Measurements from ENCODE around the gene FBLN2. TPM values are rescaled to one million over a fixed set of nuclear protein-coding genes. Genes with fewer than 3 reads are reported as not detected.
"Not testable (repeated sequence)": the region's sequence is repeated elsewhere in the genome, so short reads cannot be mapped to it uniquely, and the experiment has no call there.

The FBLN2 gene
- total RNA-seq (1 to 10 TPM; 4.4 to 9.1 TPM), polyA plus RNA-seq (1 to 10 TPM; 1.3 to 4.3 TPM)

- TF ChIP-seq SP1 (IDR thresholded peaks at IDR 0.05): no peak
- TF ChIP-seq MAX (IDR thresholded peaks at IDR 0.05): no peak
- no peak for TF ChIP-seq RAD21 (IDR thresholded peaks at IDR 0.05)
- TF ChIP-seq NR2F2 (IDR thresholded peaks at IDR 0.05): no peak
- no peak for TF ChIP-seq EGR1 (IDR thresholded peaks at IDR 0.05; ENCODE audit: low read depth in 2 of 2)
- TF ChIP-seq CTCF (IDR thresholded peaks at IDR 0.05; ENCODE audit: low read depth, low read length, missing input control): no peak
- TF ChIP-seq YY1 (IDR thresholded peaks at IDR 0.05): no peak
- TF ChIP-seq GABPA (IDR thresholded peaks at IDR 0.05 in 1 of 2, conservative IDR thresholded peaks at IDR 0.05 in 1 of 2): no peak
- TF ChIP-seq TAF1 (conservative IDR thresholded peaks at IDR 0.05): no peak
- Histone ChIP-seq H3K27me3 (ENCODE audit: control insufficient read depth in 4 of 4, insufficient read depth in 4 of 4, low read length in 3 of 4) (peaks cover 2 to 11% (median 6%) of the 10 kb centered on the region in 4 donors), H3K9ac (ENCODE audit: low read depth in 1 of 2, low read length in 2 of 2) (no peak within 1 kb of the TSS), H3K36me3 (ENCODE audit: control insufficient read depth in 4 of 4, insufficient read depth in 3 of 4, low read depth in 1 of 4, low read length in 3 of 4) (no peaks in the 10 kb centered on the region), H3K27ac (ENCODE audit: low read depth in 1 of 2, low read length in 2 of 2) (no peak within 1 kb of the TSS), H3K4me3 (ENCODE audit: low read depth in 1 of 3, low read length in 3 of 3) (peak within 1 kb of the TSS in 1 of 3 donors; percentile 7), H3K9me3 (ENCODE audit: control insufficient read depth in 4 of 4, low read length in 3 of 4) (no peaks in the 10 kb centered on the region), H3K4me1 (ENCODE audit: control insufficient read depth in 4 of 4, insufficient read depth in 4 of 4, low read length in 3 of 4) (peaks cover 0 to 2% (median under 1%) of the 10 kb centered on the region in 4 donors)
- no peak for DNase-seq (ENCODE audit: low spot score)
- WGBS: 11% methylated on average over 107 of the region's 107 CpGs
These were observed at the start of gene FBLN2 for GRCh38 chr3:13548696-13549622. TSS of gene FBLN2 (plus strand) at chr3:13549125. CDS start at chr3:13570356, 21,231 bp downstream.

GRCh38 chr3:13499246-13499645, 49.7 kb upstream of the FBLN2 start:
- H3K4me3 ChIP-seq (ENCODE audit: low read depth in 1 of 3, low read length in 3 of 3); H3K36me3 ChIP-seq (ENCODE audit: control insufficient read depth in 4 of 4, insufficient read depth in 3 of 4, low read depth in 1 of 4, low read length in 3 of 4); DNase-seq (ENCODE audit: low spot score); H3K9ac ChIP-seq (ENCODE audit: low read depth in 1 of 2, low read length in 2 of 2); H3K4me1 ChIP-seq (ENCODE audit: control insufficient read depth in 4 of 4, insufficient read depth in 4 of 4, low read length in 3 of 4); H3K9me3 ChIP-seq (ENCODE audit: control insufficient read depth in 4 of 4, low read length in 3 of 4); H3K27ac ChIP-seq (ENCODE audit: low read depth in 1 of 2, low read length in 2 of 2); H3K27me3 ChIP-seq (ENCODE audit: control insufficient read depth in 4 of 4, insufficient read depth in 4 of 4, low read length in 3 of 4): not testable (repeated sequence)
- WGBS: 96% methylated on average over 11 of the region's 11 CpGs

GRCh38 chr3:13500133-13500885, 48.6 kb upstream of the FBLN2 start:
- TF ChIP-seq CTCF (IDR thresholded peaks at IDR 0.05; ENCODE audit: low read depth, low read length, missing input control) (peak; percentile 35), TAF1 (conservative IDR thresholded peaks at IDR 0.05) (no peak), FOXA1 (IDR thresholded peaks at IDR 0.05) (no peak), RAD21 (IDR thresholded peaks at IDR 0.05) (peak in 1 of 2 donors; percentile 52)
- WGBS: 86% methylated on average over 15 of the region's 15 CpGs
- Histone ChIP-seq H3K27me3 (ENCODE audit: control insufficient read depth in 4 of 4, insufficient read depth in 4 of 4, low read length in 3 of 4) (no peaks in the 10 kb centered on the region), H3K9ac (ENCODE audit: low read depth in 1 of 2, low read length in 2 of 2) (no peak overlapping the region), H3K36me3 (ENCODE audit: control insufficient read depth in 4 of 4, insufficient read depth in 3 of 4, low read depth in 1 of 4, low read length in 3 of 4) (no peaks in the 10 kb centered on the region), H3K4me1 (ENCODE audit: control insufficient read depth in 4 of 4, insufficient read depth in 4 of 4, low read length in 3 of 4) (peaks cover 0 to 4% (median 2%) of the 10 kb centered on the region in 4 donors), H3K4me3 (ENCODE audit: low read depth in 1 of 3, low read length in 3 of 3) (no peak overlapping the region), H3K9me3 (ENCODE audit: control insufficient read depth in 4 of 4, low read length in 3 of 4) (no peaks in the 10 kb centered on the region), H3K27ac (ENCODE audit: low read depth in 1 of 2, low read length in 2 of 2) (no peak overlapping the region)
- DNase-seq (ENCODE audit: low spot score): no peak
